Measurements from ENCODE around the gene ADGRB3.
"Not testable (repeated sequence)": the region's sequence is repeated elsewhere in the genome, so short reads cannot be mapped to it uniquely, and the experiment has no call there.

ADGRB3 gene

GRCh38 chr6:69105288-69105687, 470.2 kb downstream of the ADGRB3 start:
- no peak for DNase-seq (ENCODE audit: low read depth)
- no peak overlapping the region for H3K4me3 ChIP-seq (ENCODE audit: low read depth, low read length)
- TF ChIP-seq CTCF (IDR thresholded peaks at IDR 0.05; ENCODE audit: low read depth, low read length, missing control alignments), result no peak

- no peak for DNase-seq (ENCODE audit: low read depth)
- TF ChIP-seq CTCF (IDR thresholded peaks at IDR 0.05; ENCODE audit: low read depth, low read length, missing control alignments), result no peak
- H3K4me3 ChIP-seq (ENCODE audit: low read depth, low read length), result no peak overlapping the region
Measured at GRCh38 chr6:69106511-69106910, 471.4 kb downstream of the ADGRB3 start.

GRCh38 chr6:69111301-69111700, 476.2 kb downstream of the ADGRB3 start:
- TF ChIP-seq CTCF (IDR thresholded peaks at IDR 0.05; ENCODE audit: low read depth, low read length, missing control alignments), result no peak
- DNase-seq (ENCODE audit: low read depth), result no peak
- H3K4me3 ChIP-seq (ENCODE audit: low read depth, low read length), result no peak overlapping the region

GRCh38 chr6:69116658-69117057, 481.6 kb downstream of the ADGRB3 start:
- DNase-seq (ENCODE audit: low read depth), result no peak
- no peak overlapping the region for H3K4me3 ChIP-seq (ENCODE audit: low read depth, low read length)
- no peak for TF ChIP-seq CTCF (IDR thresholded peaks at IDR 0.05; ENCODE audit: low read depth, low read length, missing control alignments)

GRCh38 chr6:69121461-69122406, 486.7 kb downstream of the ADGRB3 start:
- not testable (repeated sequence) for DNase-seq (ENCODE audit: low read depth); H3K4me3 ChIP-seq (ENCODE audit: low read depth, low read length)

- DNase-seq (ENCODE audit: low read depth), result no peak
- H3K4me3 ChIP-seq (ENCODE audit: low read depth, low read length), result no peak overlapping the region
- no peak for TF ChIP-seq CTCF (IDR thresholded peaks at IDR 0.05; ENCODE audit: low read depth, low read length, missing control alignments)
Measured at GRCh38 chr6:69122407-69122773, 487.3 kb downstream of the ADGRB3 start.

- H3K4me3 ChIP-seq (ENCODE audit: low read depth, low read length), result no peak overlapping the region
- no peak for DNase-seq (ENCODE audit: low read depth)
- no peak for TF ChIP-seq CTCF (IDR thresholded peaks at IDR 0.05; ENCODE audit: low read depth, low read length, missing control alignments)
Measured at GRCh38 chr6:69128411-69128810, 493.3 kb downstream of the ADGRB3 start.

All from GM12864 (cell line).